Choroid plexus epithelial cell (primary cell): ENCODE results near the gene SPECC1.
A peak's percentile ranks its signal among the peaks of the same experiment; 100 is the strongest.

Source experiments
- DNase-seq: peaks from one replicate; pipeline ENCODE4 v3.0.0-alpha.2; 2010; ENCODE audit warnings: low read depth
- H3K4me3 ChIP-seq: 2 replicates; pipeline ENCODE4 v1.5.1; 2011; ENCODE audit warnings: low read depth, mild to moderate bottlenecking, control low read depth, low read length, moderate library complexity
- TF ChIP-seq, protein P1 (sequence below): conservative IDR thresholded peaks from 2 replicates; pipeline ENCODE4 v1.5.1; 2011; ENCODE audit warnings: low read depth, mild to moderate bottlenecking, control low read depth, inconsistent platforms, low read length, moderate library complexity

The SPECC1 gene

DNA sequence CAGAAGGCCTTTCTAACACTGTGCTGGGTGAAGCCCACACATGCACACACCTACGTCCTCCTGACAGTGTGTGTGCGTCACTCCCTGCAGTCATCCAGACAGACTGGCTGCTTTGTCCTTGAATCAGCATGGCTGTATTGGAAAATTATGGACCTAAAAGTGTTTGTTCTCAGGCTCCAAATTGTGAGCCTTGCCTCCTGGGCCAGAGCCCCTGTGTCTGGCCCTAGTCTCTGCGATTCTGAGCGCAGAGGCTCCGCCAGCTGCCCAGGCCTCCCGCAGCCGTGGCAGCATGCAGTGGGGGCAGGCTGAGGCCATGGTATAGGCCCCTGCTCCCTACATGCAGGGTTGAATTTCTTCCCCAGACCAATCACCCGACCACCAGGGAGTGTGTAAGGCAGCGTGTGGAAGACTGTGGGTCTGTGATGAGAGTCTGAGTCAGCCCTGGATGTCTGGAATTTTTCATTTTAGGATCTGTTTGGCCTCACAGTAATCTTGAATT is 291.3 kb downstream of the SPECC1 start:
- H3K4me3 ChIP-seq = no peak overlapping the region
- DNase-seq = peak; percentile 55
- TF ChIP-seq, protein P1, sequence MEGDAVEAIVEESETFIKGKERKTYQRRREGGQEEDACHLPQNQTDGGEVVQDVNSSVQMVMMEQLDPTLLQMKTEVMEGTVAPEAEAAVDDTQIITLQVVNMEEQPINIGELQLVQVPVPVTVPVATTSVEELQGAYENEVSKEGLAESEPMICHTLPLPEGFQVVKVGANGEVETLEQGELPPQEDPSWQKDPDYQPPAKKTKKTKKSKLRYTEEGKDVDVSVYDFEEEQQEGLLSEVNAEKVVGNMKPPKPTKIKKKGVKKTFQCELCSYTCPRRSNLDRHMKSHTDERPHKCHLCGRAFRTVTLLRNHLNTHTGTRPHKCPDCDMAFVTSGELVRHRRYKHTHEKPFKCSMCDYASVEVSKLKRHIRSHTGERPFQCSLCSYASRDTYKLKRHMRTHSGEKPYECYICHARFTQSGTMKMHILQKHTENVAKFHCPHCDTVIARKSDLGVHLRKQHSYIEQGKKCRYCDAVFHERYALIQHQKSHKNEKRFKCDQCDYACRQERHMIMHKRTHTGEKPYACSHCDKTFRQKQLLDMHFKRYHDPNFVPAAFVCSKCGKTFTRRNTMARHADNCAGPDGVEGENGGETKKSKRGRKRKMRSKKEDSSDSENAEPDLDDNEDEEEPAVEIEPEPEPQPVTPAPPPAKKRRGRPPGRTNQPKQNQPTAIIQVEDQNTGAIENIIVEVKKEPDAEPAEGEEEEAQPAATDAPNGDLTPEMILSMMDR = no peak

DNA sequence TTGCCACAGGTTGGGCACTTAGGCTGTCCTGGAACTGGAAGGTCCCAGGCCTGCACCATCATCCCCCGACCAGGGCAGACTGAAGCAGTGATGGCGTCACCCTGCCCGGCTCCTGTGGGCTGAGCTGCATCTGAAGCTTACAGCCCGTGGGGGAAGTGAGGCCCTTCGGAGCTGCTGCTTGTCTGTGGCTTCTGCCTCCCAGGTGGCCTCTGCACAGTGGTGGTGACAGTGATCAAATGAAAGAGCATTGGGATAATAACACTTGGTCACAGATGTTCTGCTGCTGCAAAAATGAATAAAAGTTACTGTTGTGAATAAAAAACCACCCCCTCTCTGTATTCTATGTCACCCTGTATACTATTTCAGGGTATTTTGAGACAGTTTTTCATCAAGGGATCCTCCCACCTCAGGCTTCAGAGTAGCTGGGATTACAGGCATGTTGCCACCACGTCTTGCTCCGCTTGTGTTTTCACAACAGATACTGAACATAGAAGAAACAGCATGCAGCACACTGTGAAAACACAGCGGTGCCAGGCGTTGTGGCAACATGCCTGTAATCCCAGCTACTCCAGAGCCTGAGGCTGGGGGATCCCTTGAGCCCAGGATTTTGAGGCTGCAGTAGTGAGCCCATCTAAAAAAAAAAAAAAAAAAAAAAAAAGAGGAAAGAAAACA is 293.2 kb downstream of the SPECC1 start:
- DNase-seq = peak; percentile 53
- no peak overlapping the region for H3K4me3 ChIP-seq
- TF ChIP-seq, protein P1 = no peak

DNA sequence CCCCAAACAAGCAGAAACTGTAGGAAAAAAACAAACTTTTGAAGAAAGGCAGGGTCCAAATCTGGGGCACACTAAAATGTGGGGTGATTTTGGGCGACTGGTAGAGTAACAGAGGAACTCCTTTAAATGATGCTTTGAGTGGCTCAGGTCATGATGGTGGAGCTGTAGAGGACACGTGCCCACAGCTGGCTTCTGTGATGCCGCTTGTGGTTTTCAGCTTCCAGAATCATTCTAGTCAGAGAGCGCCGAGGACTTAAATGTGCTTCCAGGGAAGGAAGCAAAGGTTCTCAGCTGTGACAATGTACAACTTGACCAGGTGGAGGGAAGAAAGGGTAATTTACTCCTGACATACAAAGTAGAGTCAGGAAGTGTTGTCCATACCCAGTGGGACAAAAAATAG is 295.8 kb downstream of the SPECC1 start:
- TF ChIP-seq, protein P1 = no peak
- no peak overlapping the region for H3K4me3 ChIP-seq
- DNase-seq = no peak

DNA sequence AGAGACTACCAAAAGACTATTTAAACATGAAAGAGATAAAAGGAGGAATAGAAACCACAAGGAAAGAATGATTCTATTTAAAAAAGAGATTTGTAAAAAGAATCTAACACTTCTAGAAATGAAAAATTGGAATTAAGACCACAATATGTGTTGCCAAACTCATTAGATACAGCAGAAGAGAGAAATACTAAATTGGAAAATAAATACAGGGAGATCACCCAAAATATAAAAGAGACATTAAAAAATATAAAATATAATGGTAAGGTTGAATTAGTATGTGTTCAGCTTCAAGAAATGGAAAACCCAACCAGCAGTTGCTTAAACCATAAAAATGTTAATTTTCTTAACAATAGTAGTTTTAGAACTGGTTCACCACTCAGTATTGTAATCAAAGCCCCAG is 297.8 kb downstream of the SPECC1 start:
- TF ChIP-seq, protein P1 = no peak
- H3K4me3 ChIP-seq = no peak overlapping the region
- DNase-seq = no peak

DNA sequence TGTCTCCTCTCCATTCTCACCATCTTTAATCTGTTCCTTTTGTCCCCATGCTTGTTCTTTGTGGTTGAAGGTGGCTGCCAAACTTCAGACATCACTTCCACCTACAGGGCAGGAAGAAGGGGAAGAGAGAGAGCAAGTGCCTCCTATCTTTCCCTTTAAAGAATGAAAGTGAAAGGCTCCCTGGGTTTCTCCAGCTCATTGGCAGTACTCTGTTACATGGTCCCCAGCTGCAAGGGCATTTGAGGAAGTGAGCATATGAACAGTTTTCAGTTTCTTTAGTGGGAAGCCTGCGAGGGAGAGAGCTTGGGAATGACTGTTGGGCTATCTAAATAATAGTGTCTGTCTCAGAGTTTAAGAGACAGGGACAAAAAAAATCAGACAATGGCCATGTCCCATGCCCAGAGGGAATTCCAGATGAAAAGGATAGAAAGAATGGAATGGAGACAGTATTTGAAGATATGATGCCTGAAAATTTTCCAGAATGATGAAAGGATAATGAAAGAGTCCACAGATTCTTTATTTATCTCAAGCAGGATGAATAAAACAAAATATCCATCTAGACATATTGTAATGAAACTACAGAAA is 298.3 kb downstream of the SPECC1 start:
- TF ChIP-seq, protein P1 = no peak
- H3K4me3 ChIP-seq = no peak overlapping the region
- DNase-seq = no peak

DNA sequence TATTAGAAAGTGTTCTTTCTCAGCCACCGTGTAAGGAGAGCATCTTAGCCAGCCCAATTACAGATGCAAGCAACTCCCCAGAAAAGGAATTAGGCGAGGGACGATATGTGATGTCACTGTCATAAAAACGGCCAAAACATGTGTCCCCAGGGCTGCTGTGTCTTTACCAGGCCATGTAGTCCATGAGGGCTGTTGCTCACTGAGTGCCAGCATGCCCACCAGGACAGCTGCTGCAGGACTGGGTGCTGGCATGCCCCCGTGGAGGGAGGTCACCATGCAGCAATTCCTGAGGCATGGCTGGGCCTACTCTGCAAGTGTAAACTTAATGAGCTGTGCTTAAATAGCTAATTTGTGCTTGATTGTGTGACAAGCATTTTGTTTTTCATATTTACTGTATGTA is 301.3 kb downstream of the SPECC1 start:
- TF ChIP-seq, protein P1 = no peak
- no peak for DNase-seq

DNA sequence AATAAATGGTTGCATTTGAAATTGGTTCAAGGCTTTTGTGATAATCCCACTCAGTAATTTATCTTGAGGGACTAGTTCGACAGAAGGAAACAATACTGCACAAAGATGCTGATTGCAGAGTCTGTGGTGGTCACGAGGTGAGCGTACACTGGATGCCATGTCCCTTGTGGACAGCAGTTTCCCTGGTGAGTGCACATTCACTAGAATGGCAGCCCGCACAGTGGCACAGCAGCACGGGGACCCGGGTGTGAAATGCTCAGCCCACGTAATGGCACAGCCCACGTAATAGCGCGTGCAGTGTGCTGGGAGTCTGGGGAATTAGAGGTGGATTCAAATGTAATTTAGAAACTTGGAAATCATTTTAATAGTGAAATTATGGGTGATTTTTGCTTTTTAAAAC is 304.1 kb downstream of the SPECC1 start:
- TF ChIP-seq, protein P1 = no peak
- no peak overlapping the region for H3K4me3 ChIP-seq
- DNase-seq = no peak

More for the DNA sequence above, 301.3 kb downstream of the SPECC1 start:
- no peak overlapping the region for H3K4me3 ChIP-seq
